Peyer's patch (tissue), 4 donors: ENCODE data around the gene KLF4.

ENCODE experiments used
- CTCF ChIP-seq, 6 experiments: fragments of 450-650 bp in 4 of 6; fragments of 200-600 bp in 2 of 6; sonication (generic) in 1 of 6; IDR thresholded peaks; one replicate each; pipeline ENCODE4 v1.5.1; 2017 to 2019; ENCODE audit warnings: antibody characterized with exemption in 6 of 6, mild to moderate bottlenecking in 3 of 6, moderate library complexity in 1 of 6
- POLR2A ChIP-seq, 2 donors: fragments of 450-650 bp; IDR thresholded peaks; one replicate each; pipeline ENCODE4 v1.5.1; 2017; ENCODE audit warnings: antibody characterized with exemption in 2 of 2, mild to moderate bottlenecking in 2 of 2, moderate library complexity in 2 of 2

GRCh38 chr9:107443786-107444185 is 45.8 kb downstream of the KLF4 start:
- no peak for TF ChIP-seq CTCF (IDR thresholded peaks at IDR 0.05)
- no peak for TF ChIP-seq POLR2A (IDR thresholded peaks at IDR 0.05)
